ENCODE data around the gene PTPN4. TPM values are rescaled to one million over a fixed set of nuclear protein-coding genes. Genes with fewer than 3 reads are reported as not detected.

PTPN4 gene
- total and polyA plus RNA-seq, 8 donors, result 22.0 to 48.4 (median 28.9) TPM

- no peaks in the 10 kb centered on the region for H3K9me3 ChIP-seq
- DNase-seq, result no peak
- ATAC-seq, result no peak
- H3K27ac ChIP-seq, result no peak overlapping the region
- peaks cover 0 to 11% of the 10 kb centered on the region in 2 donors for H3K4me1 ChIP-seq
- H3K27me3 ChIP-seq, result no peaks in the 10 kb centered on the region
- H3K4me3 ChIP-seq, result no peak overlapping the region
- intact Hi-C loops (cut with DNase I), result no loop called here
- no peaks in the 10 kb centered on the region for H3K36me3 ChIP-seq
- TF ChIP-seq, protein P1, sequence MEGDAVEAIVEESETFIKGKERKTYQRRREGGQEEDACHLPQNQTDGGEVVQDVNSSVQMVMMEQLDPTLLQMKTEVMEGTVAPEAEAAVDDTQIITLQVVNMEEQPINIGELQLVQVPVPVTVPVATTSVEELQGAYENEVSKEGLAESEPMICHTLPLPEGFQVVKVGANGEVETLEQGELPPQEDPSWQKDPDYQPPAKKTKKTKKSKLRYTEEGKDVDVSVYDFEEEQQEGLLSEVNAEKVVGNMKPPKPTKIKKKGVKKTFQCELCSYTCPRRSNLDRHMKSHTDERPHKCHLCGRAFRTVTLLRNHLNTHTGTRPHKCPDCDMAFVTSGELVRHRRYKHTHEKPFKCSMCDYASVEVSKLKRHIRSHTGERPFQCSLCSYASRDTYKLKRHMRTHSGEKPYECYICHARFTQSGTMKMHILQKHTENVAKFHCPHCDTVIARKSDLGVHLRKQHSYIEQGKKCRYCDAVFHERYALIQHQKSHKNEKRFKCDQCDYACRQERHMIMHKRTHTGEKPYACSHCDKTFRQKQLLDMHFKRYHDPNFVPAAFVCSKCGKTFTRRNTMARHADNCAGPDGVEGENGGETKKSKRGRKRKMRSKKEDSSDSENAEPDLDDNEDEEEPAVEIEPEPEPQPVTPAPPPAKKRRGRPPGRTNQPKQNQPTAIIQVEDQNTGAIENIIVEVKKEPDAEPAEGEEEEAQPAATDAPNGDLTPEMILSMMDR (IDR thresholded peaks at IDR 0.05), result no peak
Measured at GRCh38 chr2:119837350-119837749, 77.6 kb downstream of the PTPN4 start.

- TF ChIP-seq, protein P1 (IDR thresholded peaks at IDR 0.05), result no peak
- ATAC-seq, result no peak
- no peak for DNase-seq
- Histone ChIP-seq H3K4me1 (peaks cover 0 to 11% of the 10 kb centered on the region in 2 donors), H3K36me3 (no peaks in the 10 kb centered on the region), H3K27ac (no peak overlapping the region), H3K27me3 (no peaks in the 10 kb centered on the region), H3K4me3 (no peak overlapping the region), H3K9me3 (no peaks in the 10 kb centered on the region)
- intact Hi-C loops (cut with DNase I), result no loop called here
Measured at GRCh38 chr2:119837759-119838158, 78.0 kb downstream of the PTPN4 start.

- Histone ChIP-seq H3K4me1 (peaks cover 0 to 11% of the 10 kb centered on the region in 2 donors), H3K36me3 (no peaks in the 10 kb centered on the region), H3K27me3 (no peaks in the 10 kb centered on the region), H3K4me3 (no peak overlapping the region), H3K9me3 (no peaks in the 10 kb centered on the region), H3K27ac (no peak overlapping the region)
- ATAC-seq, result peak; percentile 81
- intact Hi-C loops (cut with DNase I), result no loop called here
- TF ChIP-seq, protein P1 (IDR thresholded peaks at IDR 0.05), result no peak
- no peak for DNase-seq
Measured at GRCh38 chr2:119838179-119838578, 78.5 kb downstream of the PTPN4 start.

GRCh38 chr2:119841550-119841949 is 81.8 kb downstream of the PTPN4 start:
- intact Hi-C loops (cut with DNase I), result no loop called here

DNA sequence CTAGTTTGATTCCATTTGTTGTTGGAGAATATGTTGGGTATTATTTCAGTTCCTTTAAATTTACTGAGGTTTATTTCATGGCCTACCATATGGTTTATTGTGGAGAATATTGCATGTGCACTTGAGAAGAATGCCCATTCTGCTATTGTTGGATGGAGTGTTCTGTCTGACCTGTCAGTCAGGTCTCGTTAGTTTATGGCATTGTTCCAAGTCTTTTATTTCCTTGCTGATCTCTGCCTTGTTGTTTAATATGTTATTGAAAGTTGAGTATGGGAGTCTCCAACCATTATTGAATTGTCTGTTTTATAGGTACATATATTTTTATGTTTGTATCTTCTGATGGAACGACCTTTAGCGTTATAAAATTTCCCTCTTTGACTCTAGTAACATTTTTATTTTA is 86.3 kb downstream of the PTPN4 start:
- DNase-seq (no peak), ATAC-seq (no peak)
- Histone ChIP-seq H3K27me3 (no peaks in the 10 kb centered on the region), H3K9me3 (peaks cover 0 to 11% of the 10 kb centered on the region in 2 donors), H3K27ac (no peak overlapping the region), H3K4me1 (no peaks in the 10 kb centered on the region), H3K4me3 (no peak overlapping the region), H3K36me3 (no peaks in the 10 kb centered on the region)
- intact Hi-C loops (cut with DNase I), result no loop called here
- TF ChIP-seq, protein P1 (IDR thresholded peaks at IDR 0.05), result no peak

More at GRCh38 chr2:119841550-119841949, 81.8 kb downstream of the PTPN4 start:
- Histone ChIP-seq H3K27ac (no peak overlapping the region), H3K4me3 (no peak overlapping the region), H3K36me3 (no peaks in the 10 kb centered on the region), H3K4me1 (peaks cover 0 to 11% of the 10 kb centered on the region in 2 donors), H3K9me3 (no peaks in the 10 kb centered on the region), H3K27me3 (no peaks in the 10 kb centered on the region)
- no peak for ATAC-seq
- no peak for DNase-seq
- TF ChIP-seq, protein P1 (IDR thresholded peaks at IDR 0.05), result no peak

Data from left lung (tissue), 10 donors.